Astrocyte of the spinal cord (primary cell): ENCODE data around the gene MBD6.

Experiments used
- DNase-seq: peaks from one replicate; pipeline ENCODE4 v3.0.0; 2011; ENCODE audit warnings: low read depth, low spot score
- H3K4me3 ChIP-seq: 2 replicates; pipeline ENCODE4 v1.5.1; 2011; ENCODE audit warnings: low read depth, mild to moderate bottlenecking, low read length, moderate library complexity
- CTCF ChIP-seq: IDR thresholded peaks from 2 replicates; pipeline ENCODE4 v1.5.1; 2012; ENCODE audit warnings: low read depth, mild to moderate bottlenecking, low read length, inconsistent platforms
- in situ Hi-C: cut with HindIII; loops from 2 replicates; pipeline ENCODE4 v1.10.0; 2017; ENCODE audit warnings: low sequenced_read_pairs

The MBD6 gene

GRCh38 chr12:57525615-57526383 is 3.2 kb downstream of the MBD6 start:
- in situ Hi-C loops = no loop called here
- no peak for DNase-seq
- no peak overlapping the region for H3K4me3 ChIP-seq
- TF ChIP-seq CTCF = no peak

GRCh38 chr12:57526477-57527126 is 4.0 kb downstream of the MBD6 start:
- no peak for DNase-seq
- no peak overlapping the region for H3K4me3 ChIP-seq
- no peak for TF ChIP-seq CTCF
- in situ Hi-C loops = no loop called here

- in situ Hi-C loops = no loop called here
- H3K4me3 ChIP-seq = no peak overlapping the region
- DNase-seq = no peak
- TF ChIP-seq CTCF = no peak
These were observed 4.6 kb downstream of the MBD6 start for GRCh38 chr12:57527184-57527583.

GRCh38 chr12:57528176-57528575 is 5.6 kb downstream of the MBD6 start:
- no peak for DNase-seq

GRCh38 chr12:57528831-57529555 is 6.4 kb downstream of the MBD6 start:
- TF ChIP-seq CTCF = no peak
- in situ Hi-C loops = no loop called here
- DNase-seq = no peak
- H3K4me3 ChIP-seq = no peak overlapping the region

More at GRCh38 chr12:57528176-57528575, 5.6 kb downstream of the MBD6 start:
- no peak for TF ChIP-seq CTCF
- no peak overlapping the region for H3K4me3 ChIP-seq
- in situ Hi-C loops = no loop called here

- in situ Hi-C loops = no loop called here
- no peak overlapping the region for H3K4me3 ChIP-seq
- no peak for TF ChIP-seq CTCF
- DNase-seq = no peak
These were observed 7.2 kb downstream of the MBD6 start for GRCh38 chr12:57529831-57530230.
